Osteoblast (primary cell): ENCODE measurements around the gene PSME3. TPM values are rescaled to one million over a fixed set of nuclear protein-coding genes. Genes with fewer than 3 reads are reported as not detected.
"Not testable (repeated sequence)": the region's sequence is repeated elsewhere in the genome, so short reads cannot be mapped to it uniquely, and the experiment has no call there.

Experiments
- DNase-seq: peaks from one replicate; pipeline ENCODE4 v3.0.0; 2011; ENCODE audit warnings: low spot score, mixed read lengths; ENCODE audit not compliant: insufficient read length; ENCODE audit errors: missing footprints
- H2AFZ ChIP-seq: 2 replicates; pipeline ENCODE4 v1.6.0; 2011; ENCODE audit warnings: mild to moderate bottlenecking, low read length
- H3K27ac ChIP-seq: 2 replicates; pipeline ENCODE4 v1.5.1; 2011; ENCODE audit warnings: mild to moderate bottlenecking, low read depth, low read length, moderate library complexity
- H3K27me3 ChIP-seq: 2 replicates; pipeline ENCODE4 v1.6.0; 2012; ENCODE audit warnings: mild to moderate bottlenecking, control low read depth, inconsistent platforms, low read length, moderate library complexity; ENCODE audit not compliant: insufficient read depth
- H3K36me3 ChIP-seq: 2 replicates; pipeline ENCODE4 v1.5.1; 2011; ENCODE audit warnings: mild to moderate bottlenecking, low read length, control low read depth, moderate library complexity; ENCODE audit not compliant: insufficient read depth
- H3K4me1 ChIP-seq: 2 replicates; pipeline ENCODE4 v1.5.1; 2011; ENCODE audit warnings: mild to moderate bottlenecking, low read length, control low read depth, moderate library complexity; ENCODE audit not compliant: insufficient read depth
- H3K4me2 ChIP-seq: 2 replicates; pipeline ENCODE4 v1.6.0; 2011; ENCODE audit warnings: mild to moderate bottlenecking, low read length; ENCODE audit not compliant: insufficient read depth
- H3K4me3 ChIP-seq: fragments of 200-600 bp; sonication (generic); 3 replicates; pipeline ENCODE4 v1.5.1; 2012; ENCODE audit warnings: mild to moderate bottlenecking, low read length, inconsistent platforms; ENCODE audit not compliant: insufficient read depth
- H3K79me2 ChIP-seq: 2 replicates; pipeline ENCODE4 v1.6.0; 2012; ENCODE audit warnings: mild to moderate bottlenecking, low read length, control low read depth, inconsistent platforms; ENCODE audit not compliant: insufficient read depth
- H3K9me3 ChIP-seq: 2 replicates; pipeline ENCODE4 v1.5.1; 2011; ENCODE audit warnings: low read depth, low read length, control low read depth
- H4K20me1 ChIP-seq: 2 replicates; pipeline ENCODE4 v1.6.0; 2012; ENCODE audit warnings: mild to moderate bottlenecking, low read length, control low read depth; ENCODE audit not compliant: insufficient read depth
- total RNA-seq: library from RNA; depleted of rRNA; stranded (reverse); fragments of >200 nt; gene quantifications from 2 replicates; pipeline ENCODE4 v1.2.3, GENCODE V29; 2012
- TF ChIP-seq, protein P1 (sequence below): IDR thresholded peaks from 2 replicates; pipeline ENCODE4 v1.5.1; 2011; ENCODE audit warnings: mild to moderate bottlenecking, low read depth, low read length, moderate library complexity; ENCODE audit errors: extremely low read depth

Gene PSME3
- total RNA-seq, 1 donor, result 81.1 TPM

DNA sequence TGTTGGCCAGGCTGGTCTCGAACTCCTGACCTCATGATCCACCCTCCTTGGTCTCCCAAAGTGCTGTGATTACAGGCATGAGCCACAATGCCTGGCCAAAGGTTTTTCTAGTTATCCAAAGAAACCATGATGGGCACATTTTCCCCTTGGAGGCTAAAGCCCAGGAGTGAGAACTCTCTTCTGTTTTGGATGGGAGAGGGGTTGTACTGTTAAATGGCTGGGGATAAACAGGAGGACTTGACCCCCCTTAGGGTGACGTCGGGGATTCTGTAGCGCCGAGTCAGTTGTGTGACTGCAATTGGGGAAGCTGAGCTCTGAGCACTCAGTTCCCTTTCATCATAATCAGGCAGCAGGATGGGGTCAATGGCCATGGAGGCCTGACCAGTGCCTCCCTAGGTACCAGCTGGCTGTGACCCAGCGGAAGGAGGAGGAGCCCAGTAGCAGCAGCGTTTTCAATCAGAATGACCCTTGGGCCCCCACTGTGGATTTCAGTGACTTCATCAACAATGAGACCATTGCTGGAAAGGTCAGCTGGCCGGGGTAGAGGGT, 21.9 kb downstream of the PSME3 start:
- H3K36me3 ChIP-seq, result no peaks in the 10 kb centered on the region
- H3K27me3 ChIP-seq, result peaks cover 6% of the 10 kb centered on the region
- H3K9me3 ChIP-seq, result no peaks in the 10 kb centered on the region
- H3K4me3 ChIP-seq, result no peak overlapping the region
- no peak overlapping the region for H3K27ac ChIP-seq
- H3K79me2 ChIP-seq, result no peaks in the 10 kb centered on the region
- H2AFZ ChIP-seq, result no peak overlapping the region
- no peaks in the 10 kb centered on the region for H3K4me1 ChIP-seq
- TF ChIP-seq, protein P1, sequence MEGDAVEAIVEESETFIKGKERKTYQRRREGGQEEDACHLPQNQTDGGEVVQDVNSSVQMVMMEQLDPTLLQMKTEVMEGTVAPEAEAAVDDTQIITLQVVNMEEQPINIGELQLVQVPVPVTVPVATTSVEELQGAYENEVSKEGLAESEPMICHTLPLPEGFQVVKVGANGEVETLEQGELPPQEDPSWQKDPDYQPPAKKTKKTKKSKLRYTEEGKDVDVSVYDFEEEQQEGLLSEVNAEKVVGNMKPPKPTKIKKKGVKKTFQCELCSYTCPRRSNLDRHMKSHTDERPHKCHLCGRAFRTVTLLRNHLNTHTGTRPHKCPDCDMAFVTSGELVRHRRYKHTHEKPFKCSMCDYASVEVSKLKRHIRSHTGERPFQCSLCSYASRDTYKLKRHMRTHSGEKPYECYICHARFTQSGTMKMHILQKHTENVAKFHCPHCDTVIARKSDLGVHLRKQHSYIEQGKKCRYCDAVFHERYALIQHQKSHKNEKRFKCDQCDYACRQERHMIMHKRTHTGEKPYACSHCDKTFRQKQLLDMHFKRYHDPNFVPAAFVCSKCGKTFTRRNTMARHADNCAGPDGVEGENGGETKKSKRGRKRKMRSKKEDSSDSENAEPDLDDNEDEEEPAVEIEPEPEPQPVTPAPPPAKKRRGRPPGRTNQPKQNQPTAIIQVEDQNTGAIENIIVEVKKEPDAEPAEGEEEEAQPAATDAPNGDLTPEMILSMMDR, result no peak
- H3K4me2 ChIP-seq, result no peak overlapping the region
- DNase-seq, result no peak
- no peaks in the 10 kb centered on the region for H4K20me1 ChIP-seq

DNA sequence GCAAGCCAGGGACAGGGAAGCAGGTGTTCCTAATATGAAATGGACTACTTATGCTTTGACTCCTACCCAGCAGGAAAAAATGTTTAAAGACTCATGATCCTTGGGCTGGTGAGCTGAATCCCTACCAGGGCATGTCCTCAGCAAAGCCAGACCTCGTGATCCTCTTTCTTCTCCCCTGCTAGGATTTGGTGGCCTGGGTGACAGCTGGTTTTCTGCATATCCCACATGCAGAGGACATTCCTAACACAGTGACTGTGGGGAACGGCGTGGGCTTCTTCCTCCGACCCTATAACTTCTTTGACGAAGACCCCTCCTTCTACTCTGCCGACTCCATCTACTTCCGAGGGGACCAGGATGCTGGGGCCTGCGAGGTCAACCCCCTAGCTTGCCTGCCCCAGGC, 22.9 kb downstream of the PSME3 start:
- H3K79me2 ChIP-seq, H2AFZ ChIP-seq, H3K4me2 ChIP-seq, DNase-seq, H4K20me1 ChIP-seq, H3K27me3 ChIP-seq, H3K27ac ChIP-seq, H3K4me1 ChIP-seq, H3K9me3 ChIP-seq, H3K4me3 ChIP-seq, H3K36me3 ChIP-seq: not testable (repeated sequence)

DNA sequence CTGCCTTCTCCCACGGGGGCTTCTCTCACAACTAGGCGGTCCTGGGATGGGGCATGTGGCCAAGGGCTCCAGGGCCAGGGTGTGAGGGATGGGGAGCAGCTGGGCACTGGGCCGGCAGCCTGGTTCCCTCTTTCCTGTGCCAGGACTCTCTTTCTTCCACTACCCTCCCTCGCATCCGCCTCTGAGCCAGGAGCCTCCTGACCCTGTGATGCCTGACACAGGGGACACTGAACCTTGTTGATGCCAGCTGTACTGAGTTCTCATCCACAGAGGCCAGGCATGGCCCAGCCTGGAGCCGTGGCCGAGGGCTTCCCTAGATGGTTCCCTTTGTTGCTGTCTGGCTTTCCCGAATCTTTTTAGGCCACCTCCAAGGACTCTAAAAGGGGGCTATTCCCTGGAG, 23.3 kb downstream of the PSME3 start:
- not testable (repeated sequence) for H3K4me3 ChIP-seq, H3K4me2 ChIP-seq, H3K36me3 ChIP-seq, DNase-seq, H3K79me2 ChIP-seq, H3K4me1 ChIP-seq, H2AFZ ChIP-seq, H3K27me3 ChIP-seq, H3K27ac ChIP-seq, H3K9me3 ChIP-seq, H4K20me1 ChIP-seq

DNA sequence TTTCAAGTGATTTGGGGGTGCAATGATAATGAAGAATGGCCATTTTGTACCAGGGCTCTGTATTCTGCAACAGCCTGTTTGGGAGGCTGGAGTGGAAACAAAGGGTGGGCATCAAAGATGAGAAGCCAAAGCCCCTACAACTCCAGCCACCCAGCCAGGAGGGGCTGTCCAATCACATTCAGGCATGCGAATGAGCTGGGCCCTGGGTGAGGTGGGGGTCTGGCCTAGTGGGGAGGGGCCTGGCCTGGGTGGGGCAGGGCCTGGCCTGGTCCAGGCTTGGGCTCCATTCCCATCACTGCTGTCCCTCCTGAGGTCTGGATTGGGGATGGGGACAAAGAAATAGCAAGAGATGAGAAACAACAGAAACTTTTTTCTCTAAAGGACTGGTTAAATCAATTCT, 24.2 kb downstream of the PSME3 start:
- H3K27me3 ChIP-seq, result no peaks in the 10 kb centered on the region
- H3K27ac ChIP-seq, result no peak overlapping the region
- no peak for DNase-seq
- TF ChIP-seq, protein P1, result no peak
- H3K4me2 ChIP-seq, result no peak overlapping the region
- no peaks in the 10 kb centered on the region for H3K9me3 ChIP-seq
- no peaks in the 10 kb centered on the region for H3K79me2 ChIP-seq
- no peak overlapping the region for H3K4me3 ChIP-seq
- no peaks in the 10 kb centered on the region for H3K4me1 ChIP-seq
- no peaks in the 10 kb centered on the region for H3K36me3 ChIP-seq
- no peak overlapping the region for H2AFZ ChIP-seq
- no peaks in the 10 kb centered on the region for H4K20me1 ChIP-seq

DNA sequence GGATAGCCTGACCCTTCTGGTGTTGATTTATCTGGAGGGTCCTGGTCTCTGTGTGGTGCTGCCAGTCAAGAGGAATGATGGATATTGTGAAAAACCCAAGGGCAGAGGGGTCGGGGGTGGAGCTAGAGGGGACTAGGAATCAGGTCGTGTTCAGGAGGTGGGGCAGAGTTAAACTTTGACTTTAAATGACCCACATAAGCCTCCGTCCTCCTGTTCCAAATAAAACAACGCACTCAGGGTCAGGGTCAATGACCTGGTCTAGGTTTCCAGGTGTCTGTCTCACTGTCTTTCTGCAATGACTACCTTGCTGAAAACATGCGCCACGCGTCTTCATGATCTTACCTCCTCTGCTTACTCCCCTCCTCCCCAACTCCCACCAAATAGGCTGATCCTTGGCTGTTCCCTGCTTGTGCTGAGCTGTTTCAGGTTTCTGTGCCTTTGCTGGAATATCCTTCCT, 32.5 kb downstream of the PSME3 start:
- Histone ChIP-seq H3K9me3 (no peaks in the 10 kb centered on the region), H4K20me1 (no peaks in the 10 kb centered on the region), H3K27me3 (peaks cover 5% of the 10 kb centered on the region), H3K4me1 (peaks cover 12% of the 10 kb centered on the region), H3K27ac (no peak overlapping the region), H2AFZ (no peak overlapping the region), H3K79me2 (no peaks in the 10 kb centered on the region), H3K36me3 (no peaks in the 10 kb centered on the region), H3K4me2 (no peak overlapping the region), H3K4me3 (no peak overlapping the region)
- no peak for DNase-seq
- TF ChIP-seq, protein P1, result no peak
